ENCODE results near the gene LIMS1. TPM values are rescaled to one million over a fixed set of nuclear protein-coding genes. Genes with fewer than 3 reads are reported as not detected.
"Not testable (repeated sequence)": the region's sequence is repeated elsewhere in the genome, so short reads cannot be mapped to it uniquely, and the experiment has no call there.

The LIMS1 gene
- total and polyA plus RNA-seq, 2 donors (not counting 3 experiments of a cell fraction or from before 2014, with no cell fraction given), result 153 to 229 TPM

GRCh38 chr2:108491848-108492247, 42.4 kb upstream of the LIMS1 start:
- TF ChIP-seq MYC (IDR thresholded peaks at IDR 0.05; ENCODE audit: low read depth, low read length), result no peak
- POLR2A ChIA-PET, result no interaction called here

GRCh38 chr2:108492364-108492763, 41.9 kb upstream of the LIMS1 start:
- DNase-seq (ENCODE audit: low read depth, low spot score), result no peak
- Histone ChIP-seq H3K27ac (ENCODE audit: insufficient read depth, low read depth, low read length) (no peak overlapping the region), H2AFZ (ENCODE audit: low read depth, low read length) (no peak overlapping the region), H3K9ac (replicated peaks; ENCODE audit: extremely low read depth, insufficient read depth, low read length) (no peak overlapping the region), H3K4me3 (replicated peaks in 1 of 3; ENCODE audit: insufficient read depth in 1 of 3, low read depth in 1 of 3, low read length in 3 of 3) (no peak overlapping the region), H3K36me3 (ENCODE audit: control insufficient read depth in 2 of 2, extremely low read depth in 1 of 2, insufficient read depth in 2 of 2, low read length in 2 of 2) (peaks cover 3 to 4% of the 10 kb centered on the region in 2 experiments), H3K4me2 (ENCODE audit: insufficient read depth, low read length) (no peak overlapping the region), H3K27me3 (ENCODE audit: control insufficient read depth in 2 of 2, insufficient read depth in 2 of 2, low read length in 2 of 2) (no peaks in the 10 kb centered on the region), H3K79me2 (ENCODE audit: control insufficient read depth, insufficient read depth, low read length) (no peaks in the 10 kb centered on the region), H4K20me1 (replicated peaks; ENCODE audit: control insufficient read depth, extremely low read depth, insufficient read depth, low read length) (no peaks in the 10 kb centered on the region), H3K4me1 (ENCODE audit: control insufficient read depth, extremely low read depth, insufficient read depth, low read length) (no peaks in the 10 kb centered on the region), H3K9me3 (replicated peaks; ENCODE audit: control insufficient read depth, insufficient read depth, low read length) (no peaks in the 10 kb centered on the region), H3K9me1 (replicated peaks; ENCODE audit: control insufficient read depth, extremely low read depth, insufficient read depth, low read length) (no peaks in the 10 kb centered on the region)
- intact Hi-C loops (cut with micrococcal nuclease) (no loop called here), dilution Hi-C loops (cut with MboI; ENCODE audit: extremely low pct_ligation_motif_present, low sequenced_read_pairs) (no loop called here)
- no peak for TF ChIP-seq POLR2AphosphoS5 (IDR thresholded peaks at IDR 0.05; ENCODE audit: insufficient read depth, low read depth, low read length)
- TF ChIP-seq JUN (IDR thresholded peaks at IDR 0.05; ENCODE audit: borderline replicate concordance, insufficient read depth, insufficient read length, low read depth), result no peak
- BruUV-seq (replicated peaks), result no TSS peak
- CTCF ChIA-PET, result interaction anchor here (1.6 kb wide), 1 partner anchor 92 kb away, joined by 5 read pairs; no protein-coding TSS in a partner anchor
- FAIRE-seq, result no peak
- POLR2A ChIA-PET, result no interaction called here

More at GRCh38 chr2:108491848-108492247, 42.4 kb upstream of the LIMS1 start:
- Histone ChIP-seq H3K27ac (ENCODE audit: insufficient read depth, low read depth, low read length) (no peak overlapping the region), H3K9me1 (replicated peaks; ENCODE audit: control insufficient read depth, extremely low read depth, insufficient read depth, low read length) (no peaks in the 10 kb centered on the region), H3K27me3 (ENCODE audit: control insufficient read depth in 2 of 2, insufficient read depth in 2 of 2, low read length in 2 of 2) (no peaks in the 10 kb centered on the region), H3K4me1 (ENCODE audit: control insufficient read depth, extremely low read depth, insufficient read depth, low read length) (no peaks in the 10 kb centered on the region), H3K36me3 (ENCODE audit: control insufficient read depth in 2 of 2, extremely low read depth in 1 of 2, insufficient read depth in 2 of 2, low read length in 2 of 2) (peaks cover 3 to 4% of the 10 kb centered on the region in 2 experiments), H3K9ac (replicated peaks; ENCODE audit: extremely low read depth, insufficient read depth, low read length) (no peak overlapping the region), H4K20me1 (replicated peaks; ENCODE audit: control insufficient read depth, extremely low read depth, insufficient read depth, low read length) (no peaks in the 10 kb centered on the region), H2AFZ (ENCODE audit: low read depth, low read length) (no peak overlapping the region), H3K4me2 (ENCODE audit: insufficient read depth, low read length) (no peak overlapping the region), H3K9me3 (replicated peaks; ENCODE audit: control insufficient read depth, insufficient read depth, low read length) (no peaks in the 10 kb centered on the region), H3K4me3 (replicated peaks in 1 of 3; ENCODE audit: insufficient read depth in 1 of 3, low read depth in 1 of 3, low read length in 3 of 3) (no peak overlapping the region), H3K79me2 (ENCODE audit: control insufficient read depth, insufficient read depth, low read length) (no peaks in the 10 kb centered on the region)
- dilution Hi-C loops (cut with MboI; ENCODE audit: extremely low pct_ligation_motif_present, low sequenced_read_pairs) (no loop called here), intact Hi-C loops (cut with micrococcal nuclease) (no loop called here)
- FAIRE-seq (no peak), DNase-seq (ENCODE audit: low read depth, low spot score) (no peak)
- no TSS peak for BruUV-seq (replicated peaks)
- CTCF ChIA-PET, result interaction anchor here (1.6 kb wide), 1 partner anchor 92 kb away, joined by 5 read pairs; no protein-coding TSS in a partner anchor

- FAIRE-seq; H3K4me3 ChIP-seq (replicated peaks in 1 of 3; ENCODE audit: insufficient read depth in 1 of 3, low read depth in 1 of 3, low read length in 3 of 3); H3K4me2 ChIP-seq (ENCODE audit: insufficient read depth, low read length); H4K20me1 ChIP-seq (replicated peaks; ENCODE audit: control insufficient read depth, extremely low read depth, insufficient read depth, low read length); intact Hi-C loops (cut with micrococcal nuclease); dilution Hi-C loops (cut with MboI; ENCODE audit: extremely low pct_ligation_motif_present, low sequenced_read_pairs); H3K4me1 ChIP-seq (ENCODE audit: control insufficient read depth, extremely low read depth, insufficient read depth, low read length); H3K79me2 ChIP-seq (ENCODE audit: control insufficient read depth, insufficient read depth, low read length); BruUV-seq (replicated peaks); H3K9me3 ChIP-seq (replicated peaks; ENCODE audit: control insufficient read depth, insufficient read depth, low read length); H3K36me3 ChIP-seq (ENCODE audit: control insufficient read depth in 2 of 2, extremely low read depth in 1 of 2, insufficient read depth in 2 of 2, low read length in 2 of 2); DNase-seq (ENCODE audit: low read depth, low spot score); H3K27ac ChIP-seq (ENCODE audit: insufficient read depth, low read depth, low read length); POLR2A ChIA-PET; H3K9me1 ChIP-seq (replicated peaks; ENCODE audit: control insufficient read depth, extremely low read depth, insufficient read depth, low read length); H2AFZ ChIP-seq (ENCODE audit: low read depth, low read length); H3K27me3 ChIP-seq (ENCODE audit: control insufficient read depth in 2 of 2, insufficient read depth in 2 of 2, low read length in 2 of 2); H3K9ac ChIP-seq (replicated peaks; ENCODE audit: extremely low read depth, insufficient read depth, low read length): not testable (repeated sequence)
- CTCF ChIA-PET, result interaction anchor here (0.8 kb wide), 1 partner anchor 88 kb away, joined by 3 read pairs; no protein-coding TSS in a partner anchor
These were observed 38.1 kb upstream of the LIMS1 start for GRCh38 chr2:108496167-108496566.

GRCh38 chr2:108507620-108508019, 26.6 kb upstream of the LIMS1 start:
- H3K9me1 ChIP-seq (replicated peaks; ENCODE audit: control insufficient read depth, extremely low read depth, insufficient read depth, low read length); H3K9ac ChIP-seq (replicated peaks; ENCODE audit: extremely low read depth, insufficient read depth, low read length); H3K9me3 ChIP-seq (replicated peaks; ENCODE audit: control insufficient read depth, insufficient read depth, low read length); dilution Hi-C loops (cut with MboI; ENCODE audit: extremely low pct_ligation_motif_present, low sequenced_read_pairs); H3K36me3 ChIP-seq (ENCODE audit: control insufficient read depth in 2 of 2, extremely low read depth in 1 of 2, insufficient read depth in 2 of 2, low read length in 2 of 2); H3K27me3 ChIP-seq (ENCODE audit: control insufficient read depth in 2 of 2, insufficient read depth in 2 of 2, low read length in 2 of 2); H3K4me2 ChIP-seq (ENCODE audit: insufficient read depth, low read length); POLR2A ChIA-PET; CTCF ChIA-PET; intact Hi-C loops (cut with micrococcal nuclease); H3K4me1 ChIP-seq (ENCODE audit: control insufficient read depth, extremely low read depth, insufficient read depth, low read length); H3K4me3 ChIP-seq (replicated peaks in 1 of 3; ENCODE audit: insufficient read depth in 1 of 3, low read depth in 1 of 3, low read length in 3 of 3); DNase-seq (ENCODE audit: low read depth, low spot score); H3K27ac ChIP-seq (ENCODE audit: insufficient read depth, low read depth, low read length); H3K79me2 ChIP-seq (ENCODE audit: control insufficient read depth, insufficient read depth, low read length); H4K20me1 ChIP-seq (replicated peaks; ENCODE audit: control insufficient read depth, extremely low read depth, insufficient read depth, low read length); BruUV-seq (replicated peaks); FAIRE-seq; H2AFZ ChIP-seq (ENCODE audit: low read depth, low read length): not testable (repeated sequence)

Data from endothelial cell of umbilical vein (primary cell).